Erythroblast (primary cell): Measurements from ENCODE around the gene SFXN5.

ENCODE experiments used
- GATA1 ChIP-seq: IDR thresholded peaks from 2 replicates; pipeline ENCODE4 v1.6.1; 2011; ENCODE audit warnings: low read depth, mild to moderate bottlenecking, control low read depth, low read length, moderate library complexity
- POLR2A ChIP-seq: IDR thresholded peaks from 2 replicates; pipeline ENCODE4 v1.6.1; 2011; ENCODE audit warnings: mild to moderate bottlenecking, low read length

GRCh38 chr2:72921853-72922252 is 149.7 kb downstream of the SFXN5 start:
- TF ChIP-seq POLR2A: no peak
- no peak for TF ChIP-seq GATA1
